GM19468 (cell line): Measurements from ENCODE around the gene CROCC.
"Not testable (repeated sequence)": the region's sequence is repeated elsewhere in the genome, so short reads cannot be mapped to it uniquely, and the experiment has no call there.

Experiments used
- ATAC-seq: cut with Tn5 transposase; IDR thresholded peaks from one replicate; pipeline ENCODE4 v1.9.1; 2021; ENCODE audit warnings: mild to moderate bottlenecking, moderate library complexity, moderate number of reproducible peaks; ENCODE audit not compliant: unreplicated experiment; ENCODE audit errors: extremely low read depth

CROCC gene, protein sequence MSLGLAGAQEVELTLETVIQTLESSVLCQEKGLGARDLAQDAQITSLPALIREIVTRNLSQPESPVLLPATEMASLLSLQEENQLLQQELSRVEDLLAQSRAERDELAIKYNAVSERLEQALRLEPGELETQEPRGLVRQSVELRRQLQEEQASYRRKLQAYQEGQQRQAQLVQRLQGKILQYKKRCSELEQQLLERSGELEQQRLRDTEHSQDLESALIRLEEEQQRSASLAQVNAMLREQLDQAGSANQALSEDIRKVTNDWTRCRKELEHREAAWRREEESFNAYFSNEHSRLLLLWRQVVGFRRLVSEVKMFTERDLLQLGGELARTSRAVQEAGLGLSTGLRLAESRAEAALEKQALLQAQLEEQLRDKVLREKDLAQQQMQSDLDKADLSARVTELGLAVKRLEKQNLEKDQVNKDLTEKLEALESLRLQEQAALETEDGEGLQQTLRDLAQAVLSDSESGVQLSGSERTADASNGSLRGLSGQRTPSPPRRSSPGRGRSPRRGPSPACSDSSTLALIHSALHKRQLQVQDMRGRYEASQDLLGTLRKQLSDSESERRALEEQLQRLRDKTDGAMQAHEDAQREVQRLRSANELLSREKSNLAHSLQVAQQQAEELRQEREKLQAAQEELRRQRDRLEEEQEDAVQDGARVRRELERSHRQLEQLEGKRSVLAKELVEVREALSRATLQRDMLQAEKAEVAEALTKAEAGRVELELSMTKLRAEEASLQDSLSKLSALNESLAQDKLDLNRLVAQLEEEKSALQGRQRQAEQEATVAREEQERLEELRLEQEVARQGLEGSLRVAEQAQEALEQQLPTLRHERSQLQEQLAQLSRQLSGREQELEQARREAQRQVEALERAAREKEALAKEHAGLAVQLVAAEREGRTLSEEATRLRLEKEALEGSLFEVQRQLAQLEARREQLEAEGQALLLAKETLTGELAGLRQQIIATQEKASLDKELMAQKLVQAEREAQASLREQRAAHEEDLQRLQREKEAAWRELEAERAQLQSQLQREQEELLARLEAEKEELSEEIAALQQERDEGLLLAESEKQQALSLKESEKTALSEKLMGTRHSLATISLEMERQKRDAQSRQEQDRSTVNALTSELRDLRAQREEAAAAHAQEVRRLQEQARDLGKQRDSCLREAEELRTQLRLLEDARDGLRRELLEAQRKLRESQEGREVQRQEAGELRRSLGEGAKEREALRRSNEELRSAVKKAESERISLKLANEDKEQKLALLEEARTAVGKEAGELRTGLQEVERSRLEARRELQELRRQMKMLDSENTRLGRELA (N-terminal part only)

DNA sequence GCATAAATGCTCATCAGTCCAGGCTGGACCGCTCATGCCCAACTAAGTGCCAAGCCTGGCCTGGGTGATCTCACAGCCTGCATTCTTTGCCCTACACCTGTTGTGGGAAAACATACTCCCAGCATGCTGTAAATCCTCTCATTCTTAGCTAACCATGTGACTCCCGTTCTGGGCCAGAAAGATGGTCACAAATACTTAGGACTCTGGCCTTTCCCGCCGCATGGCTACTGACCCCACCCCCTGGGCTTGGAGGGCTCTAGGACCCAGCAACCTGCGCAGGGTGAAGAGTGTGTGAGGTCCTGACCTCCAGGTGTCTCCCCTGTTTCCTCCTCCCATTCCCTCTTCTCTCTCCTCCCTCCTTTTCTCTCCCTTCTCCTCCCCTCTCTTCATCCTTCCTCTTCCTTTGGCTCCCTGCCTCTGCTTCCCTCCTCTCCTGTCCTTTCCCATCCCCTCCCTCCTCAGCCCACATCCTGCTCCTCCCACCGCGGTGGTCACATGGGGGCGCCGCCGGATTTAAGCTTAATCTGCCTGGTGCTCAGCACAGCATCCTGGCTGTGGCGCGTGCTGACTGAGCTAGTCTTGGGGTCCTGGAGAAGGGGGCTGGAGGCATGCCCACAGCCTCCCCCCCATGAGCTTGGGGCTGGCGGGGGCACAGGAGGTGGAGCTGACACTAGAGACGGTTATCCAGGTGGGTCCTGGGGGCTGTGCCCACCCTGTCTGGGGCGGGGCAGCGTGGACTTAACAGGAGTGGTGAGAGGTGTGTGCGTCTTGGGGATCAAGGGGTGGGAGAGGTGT is at the start of gene CROCC:
Gene CROCC (plus strand): TSS at position 541 of the 795 bp plus-strand sequence. CDS start 88 bp downstream, at position 629.
- ATAC-seq = no peak

DNA sequence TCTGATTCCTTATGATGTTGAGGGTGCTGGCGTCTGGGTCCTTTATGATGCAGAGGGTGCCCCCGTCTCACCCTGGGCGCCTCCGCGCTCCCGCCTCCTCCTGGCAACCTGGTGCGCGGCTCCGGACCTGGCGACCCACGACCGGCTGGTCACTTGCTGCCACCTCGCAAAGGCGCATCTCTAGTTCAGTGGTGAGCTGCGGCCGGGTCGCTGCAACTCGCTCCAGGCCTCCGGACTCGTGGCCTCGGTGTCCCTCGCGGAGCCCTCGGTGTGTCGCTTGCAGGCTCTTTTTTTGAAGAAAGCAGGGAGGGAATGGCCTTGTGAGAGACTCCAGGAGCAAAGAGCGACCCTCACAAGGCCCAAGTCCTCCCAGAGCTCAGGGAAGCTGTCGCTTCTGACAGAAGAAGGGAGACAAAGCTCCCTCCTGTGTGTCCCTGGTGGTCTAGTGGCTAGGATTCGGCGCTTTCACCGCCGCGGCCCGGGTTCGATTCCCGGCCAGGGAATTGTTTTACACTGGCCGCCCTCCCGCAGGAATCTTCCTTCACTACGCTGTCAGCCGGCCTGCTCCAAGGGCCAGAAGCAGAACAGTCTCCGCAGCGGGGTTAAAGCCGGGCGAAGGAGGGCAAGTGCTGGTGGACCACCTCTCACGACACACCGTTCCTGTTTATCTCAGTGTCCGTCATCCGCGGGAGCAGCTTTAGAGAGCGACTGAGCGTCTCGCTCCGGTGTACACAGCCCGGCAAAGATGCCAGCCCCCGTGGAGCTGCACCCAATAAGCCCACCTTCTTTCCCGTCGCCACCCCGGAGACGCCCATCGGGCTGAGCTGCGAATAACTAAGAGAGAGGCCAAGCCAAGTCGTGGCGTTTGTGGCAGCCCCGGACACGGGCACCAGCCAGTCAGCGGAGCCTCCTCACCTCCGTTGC is 49.3 kb upstream of the CROCC start:
- ATAC-seq = not testable (repeated sequence)

DNA sequence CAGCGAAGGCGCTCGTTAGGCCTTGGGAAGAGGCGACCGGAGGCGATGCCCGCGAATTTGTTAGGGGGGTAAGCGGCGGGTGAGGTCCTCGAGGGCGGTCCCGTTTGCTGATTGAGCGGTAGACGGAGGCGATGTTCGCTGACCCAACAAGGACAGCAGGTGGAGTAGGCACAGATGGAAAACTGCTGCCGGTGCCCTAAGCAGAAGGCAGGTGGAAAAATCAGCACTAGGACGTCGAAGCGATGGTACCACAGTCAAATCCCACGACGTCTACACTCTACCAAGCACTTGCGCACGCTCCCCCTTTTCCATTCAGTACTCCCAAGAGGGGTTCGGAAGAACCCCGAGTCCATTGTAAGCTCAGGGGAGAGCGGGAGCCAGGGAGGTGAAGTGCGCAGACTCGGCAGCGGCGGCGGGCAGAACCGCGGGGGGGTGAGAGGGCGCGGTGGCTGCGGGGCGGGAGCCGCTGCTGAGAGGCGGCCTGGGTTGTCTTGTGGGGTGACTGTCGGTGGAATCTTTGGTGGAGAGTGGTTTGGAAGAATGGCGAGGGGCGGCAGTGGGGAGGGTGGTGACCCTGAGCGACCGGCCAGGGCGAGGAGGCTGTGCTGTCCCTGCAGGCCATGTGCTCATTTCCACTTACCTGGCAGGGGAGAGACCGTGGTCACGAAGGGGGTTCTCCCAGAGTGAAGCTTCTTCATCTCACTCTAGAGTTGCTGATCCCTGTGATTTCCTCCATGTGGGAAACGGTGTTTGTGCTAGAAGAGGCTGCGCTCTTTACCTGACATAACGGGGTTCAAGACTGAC is 48.5 kb upstream of the CROCC start:
- ATAC-seq = not testable (repeated sequence)

DNA sequence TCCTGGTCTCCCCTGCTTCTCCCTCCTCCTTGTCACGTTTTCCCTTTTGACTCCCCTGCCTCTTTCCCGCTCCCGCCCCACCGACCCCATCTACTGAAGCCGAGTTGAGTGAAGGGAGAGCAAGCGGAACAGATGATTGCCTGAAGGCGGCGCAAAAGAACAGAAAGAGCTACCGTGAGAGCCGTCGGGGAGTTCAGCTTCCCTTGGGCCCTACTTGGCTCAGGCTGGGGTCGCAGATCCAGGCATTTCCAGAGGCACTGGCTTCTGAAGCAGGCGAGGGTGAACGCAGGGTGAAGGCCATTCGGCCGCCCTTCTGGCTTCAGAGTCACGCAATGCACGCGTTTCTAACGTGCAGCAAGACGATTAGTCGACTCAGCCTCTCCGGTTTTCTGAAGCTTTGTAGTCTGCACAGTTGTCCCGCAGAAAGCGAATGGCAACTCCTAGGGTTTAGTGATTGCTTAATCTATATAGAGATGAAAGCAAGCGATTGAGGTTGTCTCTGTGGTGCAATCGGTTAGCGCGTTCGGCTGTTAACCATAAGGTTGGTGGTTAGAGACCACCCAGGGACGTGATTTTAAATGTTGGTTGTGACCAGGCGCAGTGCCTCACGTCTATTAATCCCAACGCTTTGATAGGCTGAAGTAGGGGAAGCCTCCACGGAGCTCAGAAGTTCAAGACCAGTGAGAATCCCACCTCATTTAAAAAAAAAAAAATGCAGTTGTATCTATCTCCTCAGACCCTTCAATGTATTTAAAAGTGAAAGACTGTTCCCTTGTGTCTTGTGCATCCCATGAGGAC is 46.6 kb upstream of the CROCC start:
- not testable (repeated sequence) for ATAC-seq

DNA sequence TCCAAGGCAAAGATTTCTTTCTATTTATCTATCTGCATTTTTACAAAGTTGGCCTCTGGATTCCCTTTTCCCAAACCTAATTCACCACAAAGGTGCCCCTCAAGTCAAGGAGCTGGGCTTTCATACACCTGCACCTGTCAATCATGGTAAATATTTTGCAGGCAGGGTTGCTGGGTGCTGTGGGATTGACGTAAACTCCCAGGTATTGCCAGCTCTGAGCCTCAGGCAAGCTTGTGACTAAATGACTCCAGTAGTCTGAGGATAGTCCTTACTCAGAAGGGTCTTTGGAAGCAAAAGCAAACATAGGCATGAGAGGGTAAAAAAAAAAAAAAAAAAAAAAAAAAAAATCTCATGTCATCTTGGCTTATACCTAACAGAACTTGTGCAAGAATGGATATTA is 40.0 kb upstream of the CROCC start:
- not testable (repeated sequence) for ATAC-seq

DNA sequence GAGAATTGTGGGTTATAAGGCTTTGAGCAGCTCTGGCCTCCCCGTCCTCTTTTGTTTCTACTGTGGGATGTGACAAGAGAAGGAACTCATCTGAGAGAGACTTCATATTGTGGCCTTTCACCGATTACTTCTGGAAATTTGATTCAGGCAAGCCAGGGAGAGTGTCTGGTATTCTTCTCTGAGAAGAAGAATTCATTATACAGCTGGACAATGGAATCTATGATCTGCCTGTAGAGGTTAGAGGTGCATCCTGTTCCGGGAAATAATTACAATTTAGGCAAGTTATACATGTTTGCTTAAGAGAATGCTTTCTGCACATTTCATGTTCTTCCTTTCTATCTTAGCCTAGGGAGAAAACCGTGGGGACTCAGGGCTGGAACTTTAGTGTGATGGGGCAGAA is 38.7 kb upstream of the CROCC start:
- no peak for ATAC-seq

DNA sequence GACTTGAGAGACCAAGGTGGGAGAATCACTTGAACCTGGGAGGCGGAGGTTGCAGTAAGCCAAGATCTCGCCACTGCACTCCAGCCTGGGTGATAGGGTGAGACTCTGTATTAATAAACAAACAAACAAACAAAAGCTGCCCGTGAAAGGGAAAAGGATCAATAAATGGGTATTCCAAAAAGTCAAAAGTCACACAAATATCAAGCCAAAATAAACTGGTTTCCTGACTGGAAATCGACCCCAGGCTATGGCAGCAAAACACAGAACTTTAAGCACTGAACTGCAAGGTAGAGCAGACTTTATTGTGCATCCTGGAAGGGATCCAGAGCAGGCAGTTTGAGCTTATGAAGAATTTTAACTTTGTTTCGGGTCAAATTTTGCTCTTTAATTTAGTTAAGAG is 37.2 kb upstream of the CROCC start:
- not testable (repeated sequence) for ATAC-seq

DNA sequence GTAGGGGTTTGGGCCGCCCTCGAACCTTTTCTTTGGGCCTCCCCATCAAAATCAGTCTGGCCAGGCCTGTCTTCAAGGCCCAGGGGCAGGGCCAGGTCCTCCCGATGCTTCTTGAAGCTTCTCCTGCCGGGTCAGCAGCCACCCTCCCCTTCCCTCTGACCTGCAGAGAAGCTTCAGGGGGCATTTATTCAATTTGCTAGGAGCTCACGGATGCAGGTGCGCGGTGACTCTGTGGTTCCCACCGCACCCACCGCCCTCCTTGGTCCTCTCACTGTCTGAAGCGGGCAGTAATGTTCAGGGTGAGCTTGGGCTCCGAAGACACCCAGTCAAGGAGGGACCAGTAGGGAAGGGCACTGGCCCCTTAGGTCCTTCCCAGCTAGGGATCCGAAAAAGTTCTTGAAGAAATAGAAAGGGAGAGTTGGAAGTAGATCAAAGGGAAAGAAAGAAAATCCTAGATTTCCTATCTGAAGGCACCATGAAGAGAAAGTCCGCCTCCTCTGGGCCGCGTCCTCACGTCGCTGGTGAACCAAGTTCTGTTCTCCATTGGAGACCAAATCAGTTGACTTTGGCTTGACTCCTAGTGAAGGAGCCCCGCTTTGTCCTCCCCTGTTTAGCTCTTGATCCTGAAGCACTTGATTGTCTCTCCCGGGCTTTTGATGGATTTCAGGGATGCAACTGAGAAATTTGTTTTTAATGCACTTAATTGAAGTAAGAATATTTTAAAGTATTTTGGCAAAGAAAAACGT is 34.7 kb upstream of the CROCC start:
- ATAC-seq = no peak

DNA sequence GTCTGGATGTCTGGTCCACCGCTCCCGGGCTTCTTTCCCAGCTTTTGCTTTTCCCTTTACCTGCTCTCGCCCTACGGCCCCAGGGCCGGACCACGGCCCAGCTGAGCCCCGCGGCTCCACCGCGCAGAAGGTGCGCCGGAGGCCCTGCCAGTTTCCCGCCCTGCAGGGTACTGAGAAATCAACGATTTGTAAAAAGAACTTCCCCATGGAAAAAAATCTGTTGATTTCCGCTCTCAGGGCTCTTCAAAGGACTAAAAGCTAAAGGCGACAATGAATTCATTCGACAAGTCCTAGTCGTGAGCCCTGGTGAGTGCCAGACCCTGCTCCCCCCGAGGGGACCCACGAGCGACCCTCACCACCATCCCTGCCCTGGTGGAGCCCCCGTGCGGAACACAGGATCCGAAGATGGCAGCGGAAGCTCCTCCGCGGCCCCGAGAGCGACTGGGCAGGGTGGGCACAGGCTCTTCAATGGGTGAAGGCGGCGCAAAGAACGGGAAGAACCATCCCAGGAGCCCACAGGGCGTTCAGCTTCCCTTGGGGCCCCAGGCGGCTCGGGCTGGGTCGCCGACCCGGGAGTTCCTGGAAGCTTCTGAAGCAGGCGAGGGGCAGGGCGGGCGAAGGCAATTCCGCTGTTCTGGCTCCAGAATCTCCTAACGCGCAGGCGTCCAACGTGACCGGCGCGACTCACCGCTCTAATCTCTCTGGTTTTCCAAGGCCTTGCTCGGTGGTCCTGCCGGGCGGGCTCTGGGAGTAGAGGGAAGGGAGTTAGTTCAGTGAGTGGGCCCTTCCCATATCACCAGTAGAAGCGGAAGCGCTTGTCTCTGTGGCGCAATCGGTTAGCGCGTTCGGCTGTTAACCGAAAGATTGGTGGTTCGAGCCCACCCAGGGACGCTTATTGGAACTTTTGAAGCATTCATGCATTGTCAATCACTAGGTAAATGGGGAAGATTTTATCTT is 32.6 kb upstream of the CROCC start:
- no peak for ATAC-seq

DNA sequence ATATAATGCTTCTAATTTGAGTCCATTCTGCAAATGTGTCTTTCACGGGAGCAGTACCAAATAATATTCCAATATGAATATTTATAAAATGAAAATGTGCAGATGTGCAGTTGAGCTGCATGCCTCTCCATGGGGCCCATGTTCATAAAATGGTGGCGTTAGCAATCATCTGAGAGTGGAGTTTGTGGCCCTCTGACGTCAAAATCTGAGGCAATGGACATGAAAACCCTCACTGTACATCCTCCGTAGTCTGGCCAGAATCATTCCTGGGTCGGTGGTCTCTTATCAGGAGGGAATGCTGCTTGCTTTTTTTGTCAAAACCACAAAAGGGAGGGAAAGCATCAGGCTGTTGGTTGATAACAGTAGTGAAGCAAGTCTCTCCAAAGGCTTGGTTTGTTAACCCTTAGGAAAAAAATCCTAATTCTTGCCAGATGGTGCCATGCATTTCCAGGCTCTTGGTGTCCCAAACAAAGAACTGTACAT is 31.2 kb upstream of the CROCC start:
- ATAC-seq = not testable (repeated sequence)

DNA sequence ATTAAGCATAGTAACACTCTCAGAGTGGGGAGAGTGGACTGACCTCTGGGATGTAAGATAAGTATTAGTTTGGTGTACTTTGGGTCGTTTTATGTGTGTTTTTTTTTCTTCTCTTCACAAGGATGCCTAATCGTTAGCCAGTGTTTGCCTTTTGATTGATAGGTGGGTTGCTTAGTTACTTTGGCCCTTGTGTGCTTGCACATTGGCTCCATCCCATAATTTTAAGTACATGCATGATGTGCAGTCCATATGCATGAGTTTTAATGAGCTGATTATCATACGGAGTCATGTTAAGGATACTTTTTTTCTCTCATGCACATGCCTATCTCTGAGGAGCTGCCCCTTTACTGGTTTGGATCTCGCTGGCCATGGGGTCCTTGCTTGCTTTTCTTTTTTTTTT is 30.7 kb upstream of the CROCC start:
- not testable (repeated sequence) for ATAC-seq

DNA sequence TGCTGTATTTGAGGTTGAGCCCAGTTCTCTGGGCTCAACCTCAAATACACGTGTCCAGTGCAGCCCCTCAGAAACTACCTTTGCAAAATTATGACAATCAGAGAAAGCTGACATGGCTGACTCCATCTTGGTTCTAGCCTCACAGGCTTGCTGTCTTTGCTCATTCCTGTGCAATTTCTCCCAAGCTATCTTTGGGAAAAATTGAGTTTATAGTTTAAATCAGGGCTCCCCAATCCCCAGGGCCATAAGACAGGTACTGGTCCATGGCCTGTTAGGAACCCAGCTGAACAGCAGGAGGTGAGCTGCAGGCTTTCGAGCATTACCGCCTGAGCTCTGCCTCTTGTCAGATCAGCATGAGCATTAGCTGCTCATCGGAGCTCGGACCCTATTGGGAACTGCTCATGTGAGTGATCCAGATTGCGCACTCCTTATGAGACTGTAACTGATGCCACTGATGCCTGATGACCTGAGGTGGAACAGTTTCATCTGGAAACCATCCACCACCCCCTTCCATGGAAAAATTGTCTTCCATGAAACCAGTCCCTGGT is 28.7 kb upstream of the CROCC start:
- ATAC-seq = not testable (repeated sequence)

DNA sequence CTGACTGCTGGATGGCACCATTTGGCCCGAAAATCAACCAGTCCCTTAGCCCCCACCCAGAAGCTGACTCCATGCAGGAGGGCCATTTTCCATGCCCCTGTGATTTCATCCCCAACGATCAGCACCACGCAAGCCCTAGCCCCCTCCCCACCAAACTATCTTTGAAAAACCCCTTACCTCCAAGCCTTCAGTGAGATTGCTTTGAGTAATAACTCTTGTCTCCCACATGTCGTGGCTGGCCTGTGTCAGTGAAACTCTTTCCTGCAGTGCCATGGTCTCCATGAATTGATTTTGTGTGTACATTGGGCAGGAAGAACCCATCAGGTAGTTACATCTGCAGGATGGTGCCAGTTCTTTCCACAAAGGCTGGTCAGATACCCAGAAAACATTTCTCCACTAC is 27.9 kb upstream of the CROCC start:
- not testable (repeated sequence) for ATAC-seq

DNA sequence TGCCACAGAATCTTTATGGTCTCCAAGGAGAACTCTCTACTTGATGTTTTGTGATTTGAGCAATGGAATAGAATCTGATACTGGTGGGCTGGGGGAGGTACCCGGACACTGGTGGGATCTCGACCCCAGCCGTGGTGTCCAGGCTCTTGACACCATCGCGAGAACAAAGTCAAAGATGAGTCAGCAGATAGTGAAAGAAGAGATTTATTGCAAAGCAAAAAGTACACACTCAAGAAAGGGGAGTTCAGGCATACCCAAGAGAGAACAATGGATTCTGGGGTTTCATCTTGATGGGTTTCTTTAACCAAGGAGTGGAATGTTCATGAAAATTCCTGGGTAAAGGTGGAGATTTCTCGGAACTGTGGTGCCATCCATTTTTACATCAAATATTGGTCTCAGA is 27.4 kb upstream of the CROCC start:
- not testable (repeated sequence) for ATAC-seq

DNA sequence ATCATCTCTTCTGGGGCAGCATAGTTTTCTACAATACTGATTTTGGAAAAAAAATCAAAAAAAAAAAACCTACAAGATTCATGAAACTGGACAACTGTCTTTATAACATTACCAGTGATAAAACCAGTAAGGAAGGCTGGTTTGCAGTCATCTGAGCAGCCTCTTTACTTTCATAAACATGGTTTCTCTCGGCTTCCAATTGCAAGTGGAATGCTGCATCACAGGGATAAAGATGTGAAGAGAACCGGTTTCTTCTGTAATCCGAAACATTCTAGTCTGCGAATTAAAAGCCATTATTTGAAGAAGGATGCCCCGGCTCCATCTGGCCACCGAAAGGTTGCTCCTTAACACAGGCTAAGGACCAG is 26.5 kb upstream of the CROCC start:
- ATAC-seq = not testable (repeated sequence)
